ENCODE data around the gene HEG1.

HEG1 gene

GRCh38 chr3:124966521-124967445 lies 89.0 kb downstream of the HEG1 start:
- no peak overlapping the region for H3K4me3 Mint-ChIP-seq
- H3K4me1 Mint-ChIP-seq, result no peaks in the 10 kb centered on the region
- H3K36me3 Mint-ChIP-seq (ENCODE audit: low read depth), result peaks cover 13% of the 10 kb centered on the region
- no peaks in the 10 kb centered on the region for H3K9me3 Mint-ChIP-seq
- TF ChIP-seq CTCF (IDR thresholded peaks at IDR 0.05; ENCODE audit: unreplicated experiment in 3 of 3), result no peak
- no peak overlapping the region for H3K27ac Mint-ChIP-seq
- H3K27me3 Mint-ChIP-seq (ENCODE audit: low read depth), result no peaks in the 10 kb centered on the region

GRCh38 chr3:124965413-124965812 lies 90.4 kb downstream of the HEG1 start:
- H3K9me3 Mint-ChIP-seq, result no peaks in the 10 kb centered on the region
- TF ChIP-seq CTCF (IDR thresholded peaks at IDR 0.05; ENCODE audit: unreplicated experiment in 3 of 3), result no peak
- no peaks in the 10 kb centered on the region for H3K27me3 Mint-ChIP-seq (ENCODE audit: low read depth)
- H3K4me3 Mint-ChIP-seq, result no peak overlapping the region
- peak overlapping the region in 1 of 3 experiments; percentile 53 for H3K27ac Mint-ChIP-seq
- H3K4me1 Mint-ChIP-seq, result no peaks in the 10 kb centered on the region
- peaks cover 10% of the 10 kb centered on the region for H3K36me3 Mint-ChIP-seq (ENCODE audit: low read depth)

GRCh38 chr3:124964387-124964786 lies 91.4 kb downstream of the HEG1 start:
- no peaks in the 10 kb centered on the region for H3K27me3 Mint-ChIP-seq (ENCODE audit: low read depth)
- peak overlapping the region in 1 of 3 experiments; percentile 10 for H3K27ac Mint-ChIP-seq
- no peak for TF ChIP-seq CTCF (IDR thresholded peaks at IDR 0.05; ENCODE audit: unreplicated experiment in 3 of 3)
- peaks cover 4% of the 10 kb centered on the region for H3K36me3 Mint-ChIP-seq (ENCODE audit: low read depth)
- H3K4me1 Mint-ChIP-seq, result no peaks in the 10 kb centered on the region
- no peak overlapping the region for H3K4me3 Mint-ChIP-seq
- H3K9me3 Mint-ChIP-seq, result no peaks in the 10 kb centered on the region

- H3K4me1 Mint-ChIP-seq, result no peaks in the 10 kb centered on the region
- no peaks in the 10 kb centered on the region for H3K27me3 Mint-ChIP-seq (ENCODE audit: low read depth)
- no peak for TF ChIP-seq CTCF (IDR thresholded peaks at IDR 0.05; ENCODE audit: unreplicated experiment in 3 of 3)
- no peaks in the 10 kb centered on the region for H3K9me3 Mint-ChIP-seq
- no peak overlapping the region for H3K4me3 Mint-ChIP-seq
- H3K36me3 Mint-ChIP-seq (ENCODE audit: low read depth), result peaks cover 4% of the 10 kb centered on the region
- H3K27ac Mint-ChIP-seq, result peak overlapping the region in 1 of 3 experiments; percentile 10
Measured at GRCh38 chr3:124963755-124964154, 92.0 kb downstream of the HEG1 start.

- no peak for TF ChIP-seq CTCF (IDR thresholded peaks at IDR 0.05; ENCODE audit: unreplicated experiment in 3 of 3)
- no peaks in the 10 kb centered on the region for H3K36me3 Mint-ChIP-seq (ENCODE audit: low read depth)
- no peaks in the 10 kb centered on the region for H3K27me3 Mint-ChIP-seq (ENCODE audit: low read depth)
- no peak overlapping the region for H3K4me3 Mint-ChIP-seq
- no peaks in the 10 kb centered on the region for H3K4me1 Mint-ChIP-seq
- no peak overlapping the region for H3K27ac Mint-ChIP-seq
- no peaks in the 10 kb centered on the region for H3K9me3 Mint-ChIP-seq
Measured at GRCh38 chr3:124962403-124962940, 93.3 kb downstream of the HEG1 start.
